NCI-H226 (cell line): ENCODE data around the gene MTHFD1L.
A peak's percentile ranks its signal among the peaks of the same experiment; 100 is the strongest.

ENCODE experiments used
- DNase-seq: peaks from one replicate; pipeline ENCODE4 v3.0.0-alpha.2; 2015

The MTHFD1L gene

GRCh38 chr6:150866147-150866990 lies 867 bp downstream of the MTHFD1L start:
- peak; percentile 88 for DNase-seq

GRCh38 chr6:150866991-150867501 lies 1.5 kb downstream of the MTHFD1L start:
- no peak for DNase-seq

- DNase-seq = no peak
Observed at GRCh38 chr6:150868759-150869158, 3.3 kb downstream of the MTHFD1L start.

DNA sequence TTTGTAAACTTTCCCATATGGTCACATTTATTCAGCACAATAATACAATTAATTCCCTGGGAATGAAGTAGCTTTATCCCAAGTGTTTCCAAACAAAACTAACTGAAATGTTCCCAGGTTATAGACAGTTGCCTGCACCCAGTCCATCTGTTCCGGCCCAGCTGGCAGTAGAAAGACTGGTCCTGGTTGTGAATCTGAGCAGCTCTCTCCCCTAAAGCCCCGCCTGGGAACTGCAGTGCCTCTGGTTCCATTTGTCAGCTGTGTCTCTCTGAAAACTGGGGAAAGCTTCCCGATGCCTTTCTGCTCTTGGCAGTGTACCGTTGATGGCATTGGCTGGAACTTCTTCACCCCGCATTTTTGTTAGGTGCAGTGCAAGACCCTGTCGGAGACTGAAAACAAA lies 8.7 kb downstream of the MTHFD1L start:
- no peak for DNase-seq

DNA sequence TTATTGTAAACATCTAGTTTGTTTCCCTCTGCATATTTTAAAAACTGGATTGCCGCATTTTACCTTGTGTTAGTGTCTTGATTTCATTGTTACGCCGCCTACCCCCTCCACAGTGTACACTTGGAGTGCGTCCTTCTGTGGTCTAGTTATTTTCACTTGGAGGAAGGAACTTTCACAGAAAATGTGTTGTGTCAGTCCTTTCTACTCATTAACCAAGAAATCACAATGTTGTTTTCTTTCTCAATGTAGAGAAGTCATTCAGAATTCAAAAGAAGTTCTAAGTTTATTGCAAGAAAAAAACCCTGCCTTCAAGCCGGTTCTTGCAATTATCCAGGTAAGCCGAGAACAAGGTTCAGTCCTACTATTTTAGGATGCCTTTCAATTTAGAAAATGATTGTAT lies 10.3 kb downstream of the MTHFD1L start:
- DNase-seq = no peak

DNA sequence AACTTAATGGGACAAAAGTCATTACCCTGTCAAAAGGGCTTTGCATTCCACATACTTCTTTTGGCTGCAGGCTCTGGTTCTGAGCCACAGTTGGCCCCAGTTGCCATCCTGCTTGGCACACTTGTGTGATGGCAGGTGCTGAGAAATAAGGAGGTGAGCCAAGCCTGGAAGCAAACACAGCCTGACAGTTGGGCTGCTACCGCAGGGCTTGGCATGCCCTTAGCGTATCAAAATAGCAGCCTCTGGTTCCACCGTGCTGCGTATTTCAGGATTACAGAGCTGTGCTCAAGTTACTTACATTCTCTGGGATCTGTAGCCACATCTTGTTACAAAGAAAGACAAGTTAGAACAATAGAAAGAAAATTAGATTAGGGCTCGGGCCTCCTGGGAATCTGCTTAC lies 11.1 kb downstream of the MTHFD1L start:
- DNase-seq = no peak

DNA sequence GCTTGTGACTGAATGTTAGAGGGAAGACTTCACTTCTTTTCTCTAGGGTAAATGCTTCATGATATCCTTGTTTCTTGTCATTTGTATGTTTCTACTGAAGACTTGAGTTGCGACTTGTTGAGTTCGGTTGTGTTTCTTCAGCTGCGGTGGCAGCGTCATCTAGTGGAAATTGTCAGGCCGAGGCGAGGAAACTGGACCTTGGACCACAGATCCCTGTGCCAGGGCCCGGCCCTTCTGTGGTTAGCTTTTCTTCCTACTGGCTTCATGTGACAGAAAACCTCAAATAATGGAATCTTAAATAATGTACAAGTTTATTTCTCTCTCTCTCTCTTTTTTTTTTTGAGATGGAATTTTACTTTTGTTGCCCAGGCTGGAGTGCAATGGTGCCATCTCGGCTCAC lies 12.4 kb downstream of the MTHFD1L start:
- no peak for DNase-seq

DNA sequence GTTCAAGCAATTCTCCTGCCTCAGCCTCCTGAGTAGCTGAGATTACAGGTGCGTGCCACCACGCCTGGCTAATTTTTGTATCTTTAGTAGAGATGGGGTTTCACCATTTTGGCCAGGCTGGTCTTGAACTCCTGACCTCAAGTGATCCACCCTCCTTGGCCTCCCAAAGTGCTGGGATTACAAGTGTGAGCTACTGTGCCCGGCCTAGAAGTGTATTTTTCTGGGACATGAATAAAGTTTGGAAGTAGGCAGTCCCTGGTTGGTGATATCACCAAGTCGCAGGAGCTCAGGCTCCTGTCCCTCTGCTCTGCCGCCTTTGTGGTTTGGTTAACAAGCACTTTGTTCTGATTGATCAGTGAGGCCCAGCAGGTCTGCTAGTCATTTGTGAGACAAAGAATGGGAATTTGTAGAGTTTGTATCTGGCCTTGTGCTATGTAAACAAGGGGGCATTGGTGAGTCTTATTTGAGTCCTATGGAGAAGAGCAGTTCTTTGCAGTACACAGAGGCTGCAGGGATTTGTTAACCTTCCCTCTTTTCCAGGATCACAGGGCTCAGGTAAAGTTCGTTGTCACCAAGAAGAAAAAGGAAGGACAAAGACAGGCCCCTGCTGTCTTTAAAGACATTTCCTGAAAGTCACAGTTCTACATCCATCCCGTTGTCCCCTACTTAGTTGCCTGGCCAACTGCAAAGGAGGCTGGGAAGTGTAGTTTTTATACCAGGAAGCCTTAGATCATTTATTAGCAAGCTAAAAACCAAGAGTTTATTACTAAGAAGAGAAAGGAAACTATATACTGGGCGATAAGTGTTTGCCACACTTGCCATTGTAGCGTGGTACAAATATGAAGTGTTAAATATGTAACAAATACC lies 13.1 kb downstream of the MTHFD1L start:
- no peak for DNase-seq

- DNase-seq = no peak
Observed at GRCh38 chr6:150880336-150880735, 14.8 kb downstream of the MTHFD1L start.

GRCh38 chr6:150881911-150882481 lies 16.5 kb downstream of the MTHFD1L start:
- DNase-seq = peak; percentile 91

DNA sequence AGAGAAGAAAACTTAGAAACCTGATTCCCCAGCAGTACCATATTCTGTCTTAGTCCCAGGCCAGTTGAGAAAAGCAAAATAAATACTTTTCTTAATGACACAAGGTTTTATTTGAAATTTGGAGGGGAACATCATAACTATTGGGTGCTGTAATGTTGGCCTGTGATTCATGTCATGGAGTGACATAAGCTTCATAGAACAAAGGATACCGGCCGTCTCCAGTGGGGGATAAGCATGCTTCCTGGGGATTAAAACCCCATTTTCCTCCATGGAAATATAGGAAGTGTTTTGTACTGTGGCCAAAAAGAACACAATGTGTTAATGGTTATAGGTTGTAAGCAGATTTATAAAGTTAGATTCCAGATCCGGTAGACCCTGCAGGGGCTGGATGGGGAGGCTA lies 18.0 kb downstream of the MTHFD1L start:
- DNase-seq = no peak

- DNase-seq = no peak
Observed at GRCh38 chr6:150886155-150886554, 20.7 kb downstream of the MTHFD1L start.

GRCh38 chr6:150887978-150888563 lies 22.6 kb downstream of the MTHFD1L start:
- no peak for DNase-seq

- no peak for DNase-seq
Observed at GRCh38 chr6:150890346-150890745, 24.8 kb downstream of the MTHFD1L start.

GRCh38 chr6:150891888-150892485 lies 26.5 kb downstream of the MTHFD1L start:
- DNase-seq = peak; percentile 41

- no peak for DNase-seq
Observed at GRCh38 chr6:150894191-150894744, 28.8 kb downstream of the MTHFD1L start.

DNA sequence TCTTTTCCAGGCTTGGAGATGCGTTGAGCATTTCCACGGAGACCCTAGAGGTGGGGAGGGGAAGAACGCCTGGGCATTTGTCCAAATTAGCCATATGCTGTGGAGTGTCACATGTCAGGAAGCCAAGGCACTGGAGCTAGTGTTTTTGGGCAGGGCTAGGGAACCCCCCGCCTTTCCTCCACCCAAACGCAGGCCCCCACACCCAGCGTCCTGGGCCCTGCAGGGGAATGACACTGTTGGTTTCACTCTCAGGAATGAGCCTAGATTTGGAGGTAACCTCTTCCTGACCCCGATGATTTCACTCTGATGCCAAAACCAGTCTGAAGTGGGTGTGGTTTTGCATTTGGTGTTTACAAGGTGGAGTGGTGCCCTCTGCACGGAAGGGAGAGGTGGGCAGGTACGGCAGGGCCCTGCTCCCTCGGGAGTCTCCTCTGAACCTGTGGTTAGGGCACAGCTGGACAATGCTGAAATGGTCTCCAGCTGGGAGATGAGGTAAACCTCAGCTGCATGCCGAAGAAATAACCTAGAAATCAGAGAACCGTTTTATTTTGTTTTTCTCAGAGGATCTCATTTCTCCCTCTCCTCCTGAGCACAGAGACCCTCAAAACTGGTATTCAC lies 29.5 kb downstream of the MTHFD1L start:
- peak; percentile 61 for DNase-seq

DNA sequence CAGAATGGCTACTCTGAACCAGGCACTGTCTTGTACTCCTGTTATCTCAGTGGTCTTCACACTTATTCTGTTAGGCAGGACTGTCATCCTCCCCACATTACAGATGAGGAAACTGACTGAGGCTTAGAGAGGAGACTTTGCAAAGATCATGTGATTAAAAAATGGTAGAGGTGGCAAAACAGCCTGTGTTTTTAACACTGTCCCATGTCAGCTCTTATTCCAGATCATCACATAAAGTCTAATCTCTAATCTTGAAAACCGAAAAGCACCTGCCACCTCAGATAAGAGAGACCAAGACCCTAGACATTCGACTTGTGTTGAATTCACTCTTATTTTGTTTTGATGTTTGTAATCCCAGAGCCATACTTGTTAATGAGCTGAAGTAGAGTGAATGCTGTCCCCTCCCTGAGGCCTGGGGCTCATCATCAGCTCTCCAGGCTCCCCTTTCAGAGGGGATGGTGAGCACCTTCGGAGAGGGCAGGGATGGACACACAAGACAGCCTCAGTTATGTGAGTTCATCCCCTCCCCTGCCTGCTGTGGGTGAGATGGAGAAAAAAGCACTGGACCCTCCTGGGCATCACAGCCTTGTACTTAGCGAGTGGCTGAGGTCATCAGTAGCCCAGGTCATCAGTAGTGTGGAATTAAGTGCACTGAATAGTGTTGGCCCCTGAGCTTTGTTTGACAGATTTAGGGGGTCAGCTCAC lies 30.6 kb downstream of the MTHFD1L start:
- no peak for DNase-seq

- no peak for DNase-seq
Observed at GRCh38 chr6:150897400-150897943, 32.0 kb downstream of the MTHFD1L start.

DNA sequence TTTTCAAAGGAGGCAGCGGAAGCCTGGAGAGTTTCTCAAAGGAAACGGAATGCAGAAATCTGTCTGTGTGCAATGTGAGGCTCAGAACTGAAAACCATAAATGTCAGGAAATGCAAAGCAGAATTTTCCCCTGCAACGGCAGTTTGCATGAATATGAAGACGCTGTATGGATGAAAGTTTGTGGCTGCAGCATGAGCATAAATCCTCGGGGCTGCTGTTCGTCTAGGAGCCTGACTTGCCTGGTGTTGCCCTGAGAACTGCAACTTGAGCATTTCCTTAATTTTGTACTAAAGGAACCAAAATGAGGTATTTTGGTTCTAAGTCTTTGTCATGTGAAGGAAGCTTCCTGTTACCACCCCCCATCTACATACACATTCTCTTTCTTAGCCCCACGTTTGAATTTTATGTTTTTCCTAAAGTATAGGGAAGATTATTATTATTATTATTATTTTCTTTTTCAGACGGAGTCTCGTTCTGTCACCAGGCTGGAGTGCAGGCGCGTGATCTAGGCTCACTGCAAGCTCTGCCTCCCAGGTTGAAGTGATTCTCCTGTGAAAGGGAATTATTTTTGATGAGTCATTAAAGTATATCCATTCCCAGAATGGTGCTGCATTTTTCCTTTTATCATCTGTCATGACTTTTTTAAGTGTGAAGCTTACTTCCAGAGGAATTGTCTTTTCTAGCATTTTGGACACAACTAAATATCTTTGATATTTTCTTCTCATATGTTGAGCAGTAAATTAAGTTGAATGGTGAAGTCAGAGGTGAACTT lies 33.1 kb downstream of the MTHFD1L start:
- DNase-seq = peak; percentile 38
